ENCODE results near the gene USP32. TPM values are rescaled to one million over a fixed set of nuclear protein-coding genes. Genes with fewer than 3 reads are reported as not detected.

Gene USP32, protein sequence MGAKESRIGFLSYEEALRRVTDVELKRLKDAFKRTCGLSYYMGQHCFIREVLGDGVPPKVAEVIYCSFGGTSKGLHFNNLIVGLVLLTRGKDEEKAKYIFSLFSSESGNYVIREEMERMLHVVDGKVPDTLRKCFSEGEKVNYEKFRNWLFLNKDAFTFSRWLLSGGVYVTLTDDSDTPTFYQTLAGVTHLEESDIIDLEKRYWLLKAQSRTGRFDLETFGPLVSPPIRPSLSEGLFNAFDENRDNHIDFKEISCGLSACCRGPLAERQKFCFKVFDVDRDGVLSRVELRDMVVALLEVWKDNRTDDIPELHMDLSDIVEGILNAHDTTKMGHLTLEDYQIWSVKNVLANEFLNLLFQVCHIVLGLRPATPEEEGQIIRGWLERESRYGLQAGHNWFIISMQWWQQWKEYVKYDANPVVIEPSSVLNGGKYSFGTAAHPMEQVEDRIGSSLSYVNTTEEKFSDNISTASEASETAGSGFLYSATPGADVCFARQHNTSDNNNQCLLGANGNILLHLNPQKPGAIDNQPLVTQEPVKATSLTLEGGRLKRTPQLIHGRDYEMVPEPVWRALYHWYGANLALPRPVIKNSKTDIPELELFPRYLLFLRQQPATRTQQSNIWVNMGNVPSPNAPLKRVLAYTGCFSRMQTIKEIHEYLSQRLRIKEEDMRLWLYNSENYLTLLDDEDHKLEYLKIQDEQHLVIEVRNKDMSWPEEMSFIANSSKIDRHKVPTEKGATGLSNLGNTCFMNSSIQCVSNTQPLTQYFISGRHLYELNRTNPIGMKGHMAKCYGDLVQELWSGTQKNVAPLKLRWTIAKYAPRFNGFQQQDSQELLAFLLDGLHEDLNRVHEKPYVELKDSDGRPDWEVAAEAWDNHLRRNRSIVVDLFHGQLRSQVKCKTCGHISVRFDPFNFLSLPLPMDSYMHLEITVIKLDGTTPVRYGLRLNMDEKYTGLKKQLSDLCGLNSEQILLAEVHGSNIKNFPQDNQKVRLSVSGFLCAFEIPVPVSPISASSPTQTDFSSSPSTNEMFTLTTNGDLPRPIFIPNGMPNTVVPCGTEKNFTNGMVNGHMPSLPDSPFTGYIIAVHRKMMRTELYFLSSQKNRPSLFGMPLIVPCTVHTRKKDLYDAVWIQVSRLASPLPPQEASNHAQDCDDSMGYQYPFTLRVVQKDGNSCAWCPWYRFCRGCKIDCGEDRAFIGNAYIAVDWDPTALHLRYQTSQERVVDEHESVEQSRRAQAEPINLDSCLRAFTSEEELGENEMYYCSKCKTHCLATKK (N-terminal part only)
- 64.9 and 70.6 TPM in 2 replicates for total RNA-seq

DNA sequence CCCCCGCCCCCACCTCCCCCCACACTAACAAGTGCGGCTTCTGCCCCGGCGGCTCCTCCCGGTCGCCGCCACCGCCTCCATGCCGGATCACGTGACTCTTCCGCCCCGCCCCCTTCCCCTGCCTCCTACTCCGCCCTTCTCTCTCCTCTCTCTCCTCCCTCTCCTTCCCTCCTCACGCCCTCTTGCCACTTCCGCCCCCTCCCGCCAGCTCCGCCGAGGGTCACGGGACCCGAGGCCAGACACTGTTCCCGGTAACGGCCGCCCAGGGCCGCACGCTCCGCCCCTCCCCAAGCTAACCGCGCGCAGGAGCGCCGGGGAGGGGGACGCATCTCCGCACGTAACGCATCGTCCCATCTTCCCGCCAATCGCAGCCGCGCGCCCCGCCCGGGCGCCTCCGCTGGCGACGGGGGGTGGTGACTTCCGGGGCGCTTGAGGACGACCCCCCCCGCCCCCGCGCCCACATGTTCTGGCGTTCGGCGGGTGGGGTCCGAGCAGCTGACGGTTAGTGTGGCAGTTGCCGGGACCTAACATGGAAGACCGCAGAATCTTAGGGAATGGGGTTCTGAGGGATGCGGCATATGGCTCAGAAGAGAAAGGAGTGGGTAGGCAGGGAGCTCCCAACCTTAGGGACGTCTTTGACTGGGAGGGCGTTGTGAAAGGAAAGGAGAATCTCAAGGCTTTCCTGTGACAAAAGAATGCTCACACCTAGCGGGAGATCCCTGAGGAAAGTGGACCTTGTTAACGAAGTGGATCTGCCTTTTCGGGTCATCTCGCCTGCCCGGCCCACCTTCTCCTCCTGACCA is at the start of gene USP32:
Gene USP32 (minus strand): TSS at position 92 of the 803 bp plus-strand sequence. CDS start 194 bp downstream, outside the sequence.

DNA sequence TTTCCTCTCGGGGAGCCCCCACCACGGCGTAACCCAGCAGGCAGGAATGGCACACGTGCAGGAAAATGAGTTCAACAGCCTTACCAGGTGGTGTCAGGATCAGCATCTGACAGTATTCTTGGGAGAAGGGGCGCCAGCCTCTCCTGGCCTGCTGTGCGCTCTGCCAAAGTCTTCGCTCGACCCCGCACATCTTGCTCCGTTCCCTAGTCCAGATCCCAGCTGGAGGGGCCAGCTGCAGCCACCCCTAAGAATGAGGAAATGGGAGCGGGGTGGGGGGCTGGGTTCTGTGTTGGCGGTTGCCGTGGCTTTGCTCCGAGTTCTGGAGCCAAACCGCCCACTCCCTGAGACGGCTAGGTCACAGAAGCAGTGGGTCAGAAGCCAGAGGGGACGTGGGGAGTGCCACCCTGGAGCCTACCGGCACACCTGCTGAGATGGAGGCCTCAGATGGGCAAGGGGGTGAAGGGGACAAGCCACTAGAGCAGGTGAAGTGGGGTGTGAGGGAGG is 30.3 kb upstream of the USP32 start, which contains the start of gene CHCT1:
Gene CHCT1 (plus strand): TSS at position 328 of the 504 bp plus-strand sequence. CDS start 104 bp downstream, at position 432.

DNA sequence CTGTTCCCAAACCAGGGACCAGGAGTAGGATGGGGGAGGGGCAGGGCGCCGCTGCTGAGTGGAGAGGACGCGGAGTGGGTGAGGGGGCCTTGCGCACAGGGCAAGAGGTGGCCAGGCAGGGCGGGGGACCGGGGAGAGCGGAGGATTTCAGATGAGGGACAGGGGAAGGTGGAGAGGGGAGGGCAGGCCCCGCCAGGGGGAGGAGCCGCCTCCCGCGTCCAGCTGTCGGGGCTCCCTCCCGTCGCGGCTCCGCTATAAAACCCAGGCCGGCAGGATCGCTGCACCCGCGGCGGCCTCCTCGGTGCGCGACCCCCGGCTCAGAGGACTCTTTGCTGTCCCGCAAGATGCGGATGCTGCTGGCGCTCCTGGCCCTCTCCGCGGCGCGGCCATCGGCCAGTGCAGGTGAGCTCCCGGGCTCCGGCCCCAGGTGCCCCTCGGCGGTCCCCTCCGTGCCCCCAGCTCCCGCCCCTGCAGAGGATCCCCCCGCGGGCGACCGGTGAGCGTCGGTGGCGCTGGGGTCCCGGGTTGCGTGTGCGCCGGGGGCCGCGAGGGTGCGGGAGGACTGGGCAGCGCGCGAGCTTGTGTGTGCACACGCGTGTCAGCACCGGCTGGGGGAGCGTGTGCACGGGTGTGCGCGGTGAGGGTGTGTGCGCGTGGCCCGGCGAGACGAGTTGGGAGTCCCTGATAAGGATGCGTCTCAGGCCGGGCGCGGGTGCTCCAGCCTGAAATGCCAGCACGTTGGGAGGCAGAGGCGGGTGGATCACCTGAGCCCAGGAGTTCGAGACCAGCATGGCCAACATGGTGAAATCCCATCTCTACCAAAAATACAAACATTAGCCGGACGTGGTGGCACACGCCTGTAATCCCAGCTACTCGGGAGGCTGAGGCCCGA is 242.0 kb downstream of the USP32 start, which contains the start of gene CA4:
Gene CA4 (plus strand): TSS at position 283 of the 892 bp plus-strand sequence. CDS start 62 bp downstream, at position 345.

Small RNA genes lying within 50 kb of the gene (small RNA-seq; reads per million reads assigned to genes)
- gene SCARNA20, result 859 reads per million, percentile 99 among the genes with 10 or more reads in this experiment

Other genes with a start within 250 kb of the USP32 start
- gene CA4, start 242.2 kb downstream of the USP32 start, total RNA-seq, result not detected in 2 replicates
- 0.26 and 0.97 TPM in 2 replicates for gene CHCT1, start 30.4 kb upstream of the USP32 start, total RNA-seq
- 60.3 and 60.5 TPM in 2 replicates for gene APPBP2, start 134.1 kb upstream of the USP32 start, total RNA-seq
- 8.6 and 12.5 TPM in 2 replicates for gene PPM1D, start 208.1 kb upstream of the USP32 start, total RNA-seq

Data from articular chondrocyte of knee joint (primary cell).